K562 (cell line): ENCODE results near the gene AFAP1.

Experiments
- CTCF ChIP-seq, 3 experiments: IDR thresholded peaks in 2 of 3; conservative IDR thresholded peaks in 1 of 3; 2 replicates each; pipeline ENCODE4 v1.5.1; 2011 to 2012; ENCODE audit warnings: low read length in 3 of 3, mild to moderate bottlenecking in 3 of 3, control low read depth in 2 of 3, improper control_type of control experiment in 1 of 3, inconsistent platforms in 1 of 3, low read depth in 1 of 3, mixed read lengths in 1 of 3, moderate library complexity in 1 of 3; ENCODE audit not compliant: insufficient read depth in 2 of 3
- GMEB1 ChIP-seq: fragments of 250-450 bp; sonication (Bioruptor Pico); IDR thresholded peaks from 2 replicates; pipeline ENCODE4 v1.4.0; 2020; ENCODE audit warnings: mild to moderate bottlenecking
- MYNN ChIP-seq, 2 experiments: sonication (generic); formaldehyde crosslinking in 1 of 2; IDR thresholded peaks; 2 replicates each; pipeline versions ENCODE4 v1.5.0 to v1.6.1; 2016 to 2020; ENCODE audit warnings: antibody characterized with exemption in 1 of 2, missing genetic modification reagents in 1 of 2
- PTTG1 ChIP-seq: fragments of 450-650 bp; IDR thresholded peaks from 2 replicates; pipeline ENCODE4 v1.6.1; 2016; ENCODE audit warnings: low read depth, mild to moderate bottlenecking, missing genetic modification characterization, missing compliant biosample characterization
- RNF2 ChIP-seq: sonication (generic); IDR thresholded peaks from 2 replicates; pipeline ENCODE4 v1.6.1; 2016
- SREBF1 ChIP-seq: fragments of 150-350 bp; IDR thresholded peaks from 2 replicates; pipeline ENCODE4 v1.6.1; 2014; ENCODE audit warnings: antibody characterized with exemption, low read depth, low read length, borderline replicate concordance

- no peak for TF ChIP-seq MYNN (IDR thresholded peaks at IDR 0.05)
- TF ChIP-seq MYNN (CRISPR knock-in tag; IDR thresholded peaks at IDR 0.05): no peak
- no peak for TF ChIP-seq PTTG1 (tag)
- TF ChIP-seq GMEB1 (CRISPR knock-in tag): no peak
- no peak for TF ChIP-seq RNF2
- no peak for TF ChIP-seq CTCF (IDR thresholded peaks at IDR 0.05 in 2 of 3, conservative IDR thresholded peaks at IDR 0.05 in 1 of 3; ENCODE audit: insufficient read depth in 2 of 3, low read depth in 1 of 3, low read length in 3 of 3)
- no peak for TF ChIP-seq SREBF1
These were observed 121.7 kb downstream of the AFAP1 start for GRCh38 chr4:7817877-7818398.
